ENCODE data around the gene RRP1.

DNA sequence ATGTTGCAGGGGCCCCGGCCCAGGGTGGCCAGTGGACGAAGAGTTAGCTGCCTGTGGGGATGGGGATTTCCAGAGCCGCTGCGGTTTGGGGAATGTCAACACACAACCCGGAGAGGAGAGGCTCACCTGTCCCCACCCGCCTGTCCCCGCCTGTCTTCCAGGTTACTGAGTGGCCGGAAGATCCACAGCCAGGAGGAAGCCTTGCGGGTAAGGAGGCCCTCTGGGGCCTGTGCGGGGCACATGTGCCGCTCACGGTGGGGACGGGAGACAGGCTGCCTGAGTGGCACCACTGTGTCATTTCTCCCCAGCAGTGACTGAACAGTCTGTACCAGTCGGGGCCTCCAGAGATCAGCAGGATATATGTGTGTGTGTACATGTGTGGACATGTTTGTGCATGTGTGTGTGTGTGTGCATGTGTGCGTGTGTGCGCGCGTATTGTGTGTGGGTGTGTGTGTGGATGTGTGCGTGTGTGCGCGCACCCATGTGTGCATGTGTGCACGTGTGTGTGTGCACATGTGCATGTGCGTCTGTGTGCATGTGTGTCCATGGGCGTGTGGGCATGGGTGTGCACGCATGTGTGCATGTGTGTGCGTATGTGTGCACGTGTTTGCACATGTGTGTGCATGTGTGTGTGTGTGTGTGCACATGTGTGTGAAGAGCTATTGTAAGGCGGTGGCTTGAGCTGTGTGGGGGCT lies 38.9 kb upstream of the RRP1 start:
- TF ChIP-seq, protein P1, sequence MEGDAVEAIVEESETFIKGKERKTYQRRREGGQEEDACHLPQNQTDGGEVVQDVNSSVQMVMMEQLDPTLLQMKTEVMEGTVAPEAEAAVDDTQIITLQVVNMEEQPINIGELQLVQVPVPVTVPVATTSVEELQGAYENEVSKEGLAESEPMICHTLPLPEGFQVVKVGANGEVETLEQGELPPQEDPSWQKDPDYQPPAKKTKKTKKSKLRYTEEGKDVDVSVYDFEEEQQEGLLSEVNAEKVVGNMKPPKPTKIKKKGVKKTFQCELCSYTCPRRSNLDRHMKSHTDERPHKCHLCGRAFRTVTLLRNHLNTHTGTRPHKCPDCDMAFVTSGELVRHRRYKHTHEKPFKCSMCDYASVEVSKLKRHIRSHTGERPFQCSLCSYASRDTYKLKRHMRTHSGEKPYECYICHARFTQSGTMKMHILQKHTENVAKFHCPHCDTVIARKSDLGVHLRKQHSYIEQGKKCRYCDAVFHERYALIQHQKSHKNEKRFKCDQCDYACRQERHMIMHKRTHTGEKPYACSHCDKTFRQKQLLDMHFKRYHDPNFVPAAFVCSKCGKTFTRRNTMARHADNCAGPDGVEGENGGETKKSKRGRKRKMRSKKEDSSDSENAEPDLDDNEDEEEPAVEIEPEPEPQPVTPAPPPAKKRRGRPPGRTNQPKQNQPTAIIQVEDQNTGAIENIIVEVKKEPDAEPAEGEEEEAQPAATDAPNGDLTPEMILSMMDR (IDR thresholded peaks at IDR 0.05; ENCODE audit: insufficient read depth, low read length, poor library complexity, severe bottlenecking) = no peak
- TF ChIP-seq EZH2phosphoT487 (conservative IDR thresholded peaks at IDR 0.05; ENCODE audit: low read length) = no peak
